Naive B cell (primary cell): ENCODE measurements around the gene MPZL3. TPM values are rescaled to one million over a fixed set of nuclear protein-coding genes. Genes with fewer than 3 reads are reported as not detected.

Source experiments
- ATAC-seq, 2 donors: fragments of 150-1000 bp; cut with Tn5 transposase; 2 replicates each; pipeline ENCODE4 v1.10.0; 2021; ENCODE audit warnings: low read depth in 2 of 2, mild to moderate bottlenecking in 2 of 2, moderate library complexity in 2 of 2
- DNase-seq: peaks from one replicate; pipeline ENCODE4 v3.0.0; 2022
- H3K27ac Mint-ChIP-seq, 6 donors: one replicate each; pipeline ENCODE4 v1.8.0; 2020 to 2022; ENCODE audit warnings: mild to moderate bottlenecking in 6 of 6, mixed read lengths in 6 of 6, moderate library complexity in 5 of 6, inconsistent platforms in 2 of 6
- H3K27me3 Mint-ChIP-seq, 3 donors: one replicate each; pipeline ENCODE4 v1.8.0; 2021 to 2022; ENCODE audit warnings: mixed read lengths in 3 of 3, mild to moderate bottlenecking in 1 of 3
- H3K36me3 Mint-ChIP-seq, 2 donors: one replicate each; pipeline ENCODE4 v1.8.0; 2020 to 2022; ENCODE audit warnings: mixed read lengths in 2 of 2, inconsistent platforms in 1 of 2, mild to moderate bottlenecking in 1 of 2
- H3K4me1 Mint-ChIP-seq, 3 donors: one replicate each; pipeline ENCODE4 v1.8.0; 2020 to 2022; ENCODE audit warnings: mixed read lengths in 3 of 3, inconsistent platforms in 1 of 3, mild to moderate bottlenecking in 1 of 3, moderate library complexity in 1 of 3
- H3K4me3 Mint-ChIP-seq, 8 donors: one replicate each; pipeline ENCODE4 v1.8.0; 2020 to 2022; ENCODE audit warnings: mild to moderate bottlenecking in 8 of 8, mixed read lengths in 8 of 8, moderate library complexity in 8 of 8, inconsistent platforms in 2 of 8
- H3K9me3 Mint-ChIP-seq, 7 donors: one replicate each; pipeline ENCODE4 v1.8.0; 2020 to 2022; ENCODE audit warnings: mixed read lengths in 7 of 7, mild to moderate bottlenecking in 5 of 7, inconsistent platforms in 2 of 7, moderate library complexity in 1 of 7
- polyA plus RNA-seq, 6 donors: library from polyadenylated mRNA; unstranded; fragments of 300-500 nt; fragmentation: Illumina TruSeq; gene quantifications; one replicate each; pipeline ENCODE4 v1.2.3, GENCODE V29; 2021; ENCODE audit warnings: low read depth in 6 of 6

Gene MPZL3
- polyA plus RNA-seq, 6 donors from 2014 or later: 0.89 to 3.2 (median 1.5) TPM

DNA sequence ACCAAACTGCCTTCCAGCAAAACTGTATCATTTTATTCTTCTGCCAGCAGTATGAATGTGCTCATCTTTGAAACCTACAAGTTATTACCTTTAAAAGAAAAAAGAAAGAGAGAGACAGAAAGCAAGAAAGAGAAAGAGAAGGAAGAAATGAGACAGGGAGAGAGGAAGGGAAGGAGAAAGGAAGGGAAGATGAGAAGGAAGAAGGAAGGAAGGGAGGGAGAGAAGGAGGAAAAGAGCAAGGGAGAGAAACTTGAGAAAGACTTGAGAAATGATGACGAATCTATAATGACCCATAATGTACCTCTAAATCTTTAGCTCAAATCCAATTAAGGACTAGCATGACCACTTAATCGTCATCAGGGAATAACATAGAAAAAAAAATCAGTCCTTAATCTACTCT lies 16.0 kb downstream of the MPZL3 start:
- H3K36me3 Mint-ChIP-seq: peaks cover 9 to 29% of the 10 kb centered on the region in 2 donors
- no peak for DNase-seq
- H3K4me1 Mint-ChIP-seq: peaks cover 4 to 15% (median 10%) of the 10 kb centered on the region in 3 donors
- H3K27me3 Mint-ChIP-seq: no peaks in the 10 kb centered on the region
- peak overlapping the region in 1 of 6 donors; percentile 17 for H3K27ac Mint-ChIP-seq
- H3K4me3 Mint-ChIP-seq: no peak overlapping the region
- no peaks in the 10 kb centered on the region for H3K9me3 Mint-ChIP-seq
- ATAC-seq: no peak

GRCh38 chr11:118234833-118235232 lies 17.3 kb downstream of the MPZL3 start:
- H3K4me1 Mint-ChIP-seq: peaks cover 0 to 6% (median 6%) of the 10 kb centered on the region in 3 donors
- no peaks in the 10 kb centered on the region for H3K9me3 Mint-ChIP-seq
- ATAC-seq (no peak), DNase-seq (no peak)
- no peaks in the 10 kb centered on the region for H3K27me3 Mint-ChIP-seq
- H3K36me3 Mint-ChIP-seq: peaks cover 9 to 29% of the 10 kb centered on the region in 2 donors
- H3K27ac Mint-ChIP-seq: no peak overlapping the region
- no peak overlapping the region for H3K4me3 Mint-ChIP-seq

DNA sequence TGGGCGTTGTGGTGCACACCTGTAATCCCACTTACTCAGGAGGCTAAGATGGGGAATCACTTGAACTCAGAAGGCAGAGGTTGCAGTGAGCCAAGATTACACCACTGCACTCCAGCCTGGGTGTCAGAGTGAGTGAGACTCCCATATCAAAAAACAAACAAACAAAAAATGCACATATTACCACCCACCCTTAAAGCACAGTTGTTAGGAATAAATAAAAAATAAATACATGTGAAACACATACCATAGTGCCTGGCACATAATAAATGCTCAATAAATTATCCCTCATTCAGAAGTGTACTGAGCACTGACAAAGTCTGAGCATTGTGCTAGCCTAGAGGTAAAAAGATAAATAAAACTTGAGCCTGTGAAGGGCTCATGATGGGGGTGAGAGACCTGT lies 18.3 kb downstream of the MPZL3 start:
- Mint-ChIP-seq H3K9me3 (no peaks in the 10 kb centered on the region), H3K27ac (no peak overlapping the region), H3K36me3 (peaks cover 9 to 29% of the 10 kb centered on the region in 2 donors), H3K4me1 (peaks cover 8 to 12% (median 12%) of the 10 kb centered on the region in 3 donors), H3K27me3 (no peaks in the 10 kb centered on the region), H3K4me3 (no peak overlapping the region)
- no peak for ATAC-seq
- no peak for DNase-seq

GRCh38 chr11:118233377-118233776 lies 18.8 kb downstream of the MPZL3 start:
- H3K4me3 Mint-ChIP-seq: no peak overlapping the region
- H3K36me3 Mint-ChIP-seq: peaks cover 9 to 24% of the 10 kb centered on the region in 2 donors
- DNase-seq (no peak), ATAC-seq (no peak)
- peaks cover 8 to 17% (median 17%) of the 10 kb centered on the region in 3 donors for H3K4me1 Mint-ChIP-seq
- no peak overlapping the region for H3K27ac Mint-ChIP-seq
- H3K27me3 Mint-ChIP-seq: no peaks in the 10 kb centered on the region
- H3K9me3 Mint-ChIP-seq: no peaks in the 10 kb centered on the region

DNA sequence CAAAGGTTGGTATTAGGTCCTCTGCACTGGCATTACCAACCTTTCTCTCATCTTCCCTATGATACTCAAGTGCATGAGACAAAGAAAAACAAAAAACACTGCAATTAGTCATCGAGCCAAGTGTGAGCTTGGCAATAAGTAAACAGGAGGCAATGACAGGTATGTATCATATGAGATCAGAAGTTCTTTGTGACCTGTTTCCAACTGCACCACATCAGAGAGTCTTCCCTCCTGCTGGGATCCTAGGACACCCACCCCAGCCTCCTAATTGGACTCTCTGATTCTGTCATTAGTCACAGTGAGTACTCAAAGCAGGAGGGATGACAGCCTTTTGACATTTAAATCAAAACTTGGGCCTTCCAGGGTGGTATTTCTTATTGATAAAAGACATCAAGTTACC lies 19.5 kb downstream of the MPZL3 start:
- H3K4me1 Mint-ChIP-seq: peaks cover 11 to 24% (median 24%) of the 10 kb centered on the region in 3 donors
- H3K36me3 Mint-ChIP-seq: peaks cover 9 to 23% of the 10 kb centered on the region in 2 donors
- H3K27ac Mint-ChIP-seq: no peak overlapping the region
- ATAC-seq (no peak), DNase-seq (no peak)
- H3K9me3 Mint-ChIP-seq: no peaks in the 10 kb centered on the region
- H3K27me3 Mint-ChIP-seq: no peaks in the 10 kb centered on the region
- no peak overlapping the region for H3K4me3 Mint-ChIP-seq

DNA sequence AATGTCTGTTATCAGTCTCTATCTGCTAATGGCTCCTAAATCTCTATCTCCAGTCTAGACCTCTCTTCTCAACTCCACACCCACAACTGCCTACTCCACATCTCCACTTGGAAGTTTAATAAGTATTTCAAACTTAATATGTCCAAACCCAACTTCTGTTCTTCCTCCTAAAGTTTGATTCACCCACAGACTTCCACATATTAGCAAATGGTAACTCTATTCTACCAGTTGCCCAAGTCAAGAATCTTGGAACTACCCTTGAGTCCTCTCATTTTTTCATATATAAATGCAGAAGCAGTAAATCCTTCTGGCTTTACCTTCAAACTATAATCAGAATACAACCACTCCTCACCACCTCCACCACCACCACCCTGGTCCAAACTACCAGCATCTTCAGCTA lies 20.7 kb downstream of the MPZL3 start:
- no peak overlapping the region for H3K27ac Mint-ChIP-seq
- H3K9me3 Mint-ChIP-seq: no peaks in the 10 kb centered on the region
- H3K36me3 Mint-ChIP-seq: peaks cover 9 to 23% of the 10 kb centered on the region in 2 donors
- H3K4me3 Mint-ChIP-seq: no peak overlapping the region
- H3K4me1 Mint-ChIP-seq: peaks cover 20 to 35% (median 33%) of the 10 kb centered on the region in 3 donors
- H3K27me3 Mint-ChIP-seq: no peaks in the 10 kb centered on the region
- ATAC-seq (no peak), DNase-seq (no peak)

GRCh38 chr11:118230088-118230487 lies 22.1 kb downstream of the MPZL3 start:
- DNase-seq: no peak
- Mint-ChIP-seq H3K9me3 (no peaks in the 10 kb centered on the region), H3K27me3 (no peaks in the 10 kb centered on the region), H3K4me1 (peaks cover 28 to 46% (median 41%) of the 10 kb centered on the region in 3 donors), H3K4me3 (no peak overlapping the region), H3K27ac (peak overlapping the region in 1 of 6 donors; percentile 35), H3K36me3 (peaks cover 9 to 18% of the 10 kb centered on the region in 2 donors)
- no peak for ATAC-seq

GRCh38 chr11:118229274-118229847 lies 22.8 kb downstream of the MPZL3 start:
- H3K4me1 Mint-ChIP-seq: peaks cover 33 to 53% (median 49%) of the 10 kb centered on the region in 3 donors
- peak overlapping the region; percentile 6 to 92 (median 72) for H3K27ac Mint-ChIP-seq
- H3K36me3 Mint-ChIP-seq: peaks cover 6 to 12% of the 10 kb centered on the region in 2 donors
- DNase-seq (no peak), ATAC-seq (no peak)
- H3K27me3 Mint-ChIP-seq: no peaks in the 10 kb centered on the region
- H3K9me3 Mint-ChIP-seq: no peaks in the 10 kb centered on the region
- peak overlapping the region in 6 of 8 donors; percentile 13 to 71 (median 64) for H3K4me3 Mint-ChIP-seq

GRCh38 chr11:118227865-118228785 lies 24.0 kb downstream of the MPZL3 start:
- Mint-ChIP-seq H3K9me3 (no peaks in the 10 kb centered on the region), H3K36me3 (peaks cover 0 to 5% of the 10 kb centered on the region in 2 donors), H3K27ac (peak overlapping the region; percentile 87 to 98 (median 96)), H3K27me3 (peaks cover 0 to 9% (median 6%) of the 10 kb centered on the region in 3 donors), H3K4me3 (peak overlapping the region; percentile 18 to 72 (median 53)), H3K4me1 (peaks cover 41 to 62% (median 58%) of the 10 kb centered on the region in 3 donors)
- DNase-seq (peak; percentile 59), ATAC-seq (peak; percentile 83 to 85)

GRCh38 chr11:118226781-118227180 lies 25.4 kb downstream of the MPZL3 start:
- Mint-ChIP-seq H3K27me3 (peaks cover 0 to 16% (median 6%) of the 10 kb centered on the region in 3 donors), H3K27ac (peak overlapping the region in 4 of 6 donors; percentile 24 to 87 (median 50)), H3K4me3 (peak overlapping the region in 3 of 8 donors; percentile 26 to 63 (median 61)), H3K9me3 (no peaks in the 10 kb centered on the region), H3K36me3 (no peaks in the 10 kb centered on the region), H3K4me1 (peaks cover 41 to 62% (median 58%) of the 10 kb centered on the region in 3 donors)
- DNase-seq (no peak), ATAC-seq (no peak)

DNA sequence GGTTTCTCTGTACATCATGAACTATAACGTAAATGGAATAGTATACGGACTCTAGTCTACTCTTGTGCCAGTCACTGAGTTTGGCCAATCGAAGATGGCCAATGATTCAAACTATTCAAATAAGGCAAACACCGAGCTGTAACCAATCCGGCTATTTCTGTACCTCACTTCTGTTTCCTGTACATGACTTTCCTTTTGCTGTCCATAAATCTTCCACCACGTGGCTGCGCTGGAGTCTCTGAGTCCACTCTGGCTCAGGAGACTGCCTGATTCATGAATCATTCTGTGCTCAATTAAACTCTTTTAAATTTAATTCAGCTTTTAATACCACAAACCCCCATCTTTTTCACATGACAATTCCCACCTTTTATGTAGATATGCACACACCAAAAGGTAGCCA lies 25.9 kb downstream of the MPZL3 start:
- no peaks in the 10 kb centered on the region for H3K9me3 Mint-ChIP-seq
- ATAC-seq (no peak), DNase-seq (no peak)
- H3K36me3 Mint-ChIP-seq: no peaks in the 10 kb centered on the region
- H3K4me3 Mint-ChIP-seq: peak overlapping the region in 3 of 8 donors; percentile 26 to 63 (median 61)
- H3K27ac Mint-ChIP-seq: peak overlapping the region in 2 of 6 donors; percentile 25 to 74
- peaks cover 0 to 16% (median 6%) of the 10 kb centered on the region in 3 donors for H3K27me3 Mint-ChIP-seq
- H3K4me1 Mint-ChIP-seq: peaks cover 41 to 62% (median 58%) of the 10 kb centered on the region in 3 donors

DNA sequence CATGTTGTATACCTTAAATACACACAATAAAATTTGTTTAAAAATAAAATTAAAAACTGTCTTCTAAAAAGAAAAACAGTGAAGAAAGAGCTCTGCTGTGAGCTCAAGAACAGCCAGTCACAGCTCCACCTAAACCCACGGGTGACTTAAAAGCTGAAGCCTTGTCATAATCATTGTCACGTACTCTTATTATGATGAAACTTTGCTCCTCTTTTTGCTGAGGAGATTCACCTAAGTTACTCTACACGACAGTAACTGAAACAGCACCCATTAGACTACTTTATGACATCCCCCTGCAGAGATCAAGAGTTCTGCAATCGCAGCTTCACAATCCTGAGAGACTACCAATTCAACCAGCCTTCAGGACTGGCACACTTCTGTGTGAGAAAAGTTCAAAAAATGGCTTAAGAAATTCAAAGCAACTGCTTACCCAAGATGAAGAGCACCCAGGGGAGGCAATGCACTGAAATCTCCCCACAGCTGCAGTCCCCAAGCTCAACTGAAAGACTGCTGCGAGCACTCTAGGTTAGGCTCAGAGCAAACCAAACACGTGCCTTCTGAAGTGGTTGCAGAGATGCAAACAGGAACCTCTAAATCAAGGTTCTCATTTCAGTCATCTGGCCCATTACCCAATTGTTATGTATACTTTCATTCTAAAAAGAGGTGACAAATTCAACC lies 27.5 kb downstream of the MPZL3 start, which contains the start of gene JAML:
JAML (minus strand) TSS at position 501 of the 678 bp plus-strand sequence. CDS start 10,145 bp downstream, outside the sequence.
- DNase-seq (peak; percentile 23), ATAC-seq (peak; percentile 45 to 55)
- peak within 1 kb of the TSS in 1 of 6 donors; percentile 58 for H3K27ac Mint-ChIP-seq
- peak within 1 kb of the TSS in 3 of 8 donors; percentile 23 to 81 (median 79) for H3K4me3 Mint-ChIP-seq
- H3K9me3 Mint-ChIP-seq: no peaks in the 10 kb centered on the region
- no peaks in the 10 kb centered on the region for H3K36me3 Mint-ChIP-seq
- H3K4me1 Mint-ChIP-seq: peaks cover 40 to 60% (median 54%) of the 10 kb centered on the region in 3 donors
- peaks cover 7 to 29% (median 13%) of the 10 kb centered on the region in 3 donors for H3K27me3 Mint-ChIP-seq

GRCh38 chr11:118223992-118224391 lies 28.2 kb downstream of the MPZL3 start:
- DNase-seq (no peak), ATAC-seq (no peak)
- Mint-ChIP-seq H3K36me3 (no peaks in the 10 kb centered on the region), H3K4me1 (peaks cover 33 to 53% (median 48%) of the 10 kb centered on the region in 3 donors), H3K9me3 (no peaks in the 10 kb centered on the region), H3K27me3 (peaks cover 13 to 35% (median 20%) of the 10 kb centered on the region in 3 donors), H3K27ac (no peak overlapping the region), H3K4me3 (peak overlapping the region in 3 of 8 donors; percentile 10 to 81 (median 58))
